ENCODE results near the gene GPBAR1.

DNA sequence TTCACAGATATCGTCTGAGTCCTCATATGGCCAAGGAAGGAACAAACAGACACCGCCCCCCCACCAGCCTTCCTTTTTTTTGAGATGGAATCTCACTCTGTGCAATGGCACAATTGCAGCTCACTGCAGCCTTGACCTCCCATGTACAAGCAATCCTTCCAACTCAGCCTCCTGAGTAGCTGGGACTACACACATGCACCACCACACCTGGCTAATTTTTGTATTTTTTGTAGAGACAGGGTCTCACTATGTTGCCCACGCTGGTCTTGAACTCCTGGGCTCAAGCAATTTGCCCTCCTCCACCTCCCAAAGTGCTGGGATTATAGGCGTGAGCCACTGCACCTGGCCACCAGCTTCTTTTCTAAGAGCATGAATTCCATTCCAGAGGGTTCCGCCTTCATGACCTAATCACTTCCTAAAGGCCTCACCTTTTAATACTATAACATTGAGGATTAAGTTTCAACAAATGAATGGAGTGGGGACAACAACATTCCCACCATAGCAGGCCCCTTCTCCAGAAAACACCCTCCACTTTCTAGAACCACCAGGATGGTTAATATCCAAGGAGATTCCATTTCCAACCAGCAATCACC, 33.7 kb downstream of the GPBAR1 start:
- TF ChIP-seq EZH2 (optimal IDR thresholded peaks at IDR 0.05; ENCODE audit: low read depth, low read length) (no peak), EZH2phosphoT487 (IDR thresholded peaks at IDR 0.05; ENCODE audit: low read length) (no peak)
- TF ChIP-seq, protein P1, sequence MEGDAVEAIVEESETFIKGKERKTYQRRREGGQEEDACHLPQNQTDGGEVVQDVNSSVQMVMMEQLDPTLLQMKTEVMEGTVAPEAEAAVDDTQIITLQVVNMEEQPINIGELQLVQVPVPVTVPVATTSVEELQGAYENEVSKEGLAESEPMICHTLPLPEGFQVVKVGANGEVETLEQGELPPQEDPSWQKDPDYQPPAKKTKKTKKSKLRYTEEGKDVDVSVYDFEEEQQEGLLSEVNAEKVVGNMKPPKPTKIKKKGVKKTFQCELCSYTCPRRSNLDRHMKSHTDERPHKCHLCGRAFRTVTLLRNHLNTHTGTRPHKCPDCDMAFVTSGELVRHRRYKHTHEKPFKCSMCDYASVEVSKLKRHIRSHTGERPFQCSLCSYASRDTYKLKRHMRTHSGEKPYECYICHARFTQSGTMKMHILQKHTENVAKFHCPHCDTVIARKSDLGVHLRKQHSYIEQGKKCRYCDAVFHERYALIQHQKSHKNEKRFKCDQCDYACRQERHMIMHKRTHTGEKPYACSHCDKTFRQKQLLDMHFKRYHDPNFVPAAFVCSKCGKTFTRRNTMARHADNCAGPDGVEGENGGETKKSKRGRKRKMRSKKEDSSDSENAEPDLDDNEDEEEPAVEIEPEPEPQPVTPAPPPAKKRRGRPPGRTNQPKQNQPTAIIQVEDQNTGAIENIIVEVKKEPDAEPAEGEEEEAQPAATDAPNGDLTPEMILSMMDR (IDR thresholded peaks at IDR 0.05; ENCODE audit: low read length) = no peak
